ENCODE data around the gene TPTE2. TPM values are rescaled to one million over a fixed set of nuclear protein-coding genes. Genes with fewer than 3 reads are reported as not detected.
"Not testable (repeated sequence)": the region's sequence is repeated elsewhere in the genome, so short reads cannot be mapped to it uniquely, and the experiment has no call there.

The TPTE2 gene
- total and polyA plus RNA-seq, 2 of the 8 experiments (the other 6 are each of a cell fraction or from before 2014, with no cell fraction given), result not detected

- TF ChIP-seq TBP (IDR thresholded peaks at IDR 0.05; ENCODE audit: low read depth, low read length) (no peak), ATF2 (IDR thresholded peaks at IDR 0.05; ENCODE audit: low read length) (no peak), YY1 (IDR thresholded peaks at IDR 0.05; ENCODE audit: low read depth, low read length) (no peak), KDM4A (IDR thresholded peaks at IDR 0.05; ENCODE audit: low read depth, low read length, severe bottlenecking) (no peak), RBBP5 (IDR thresholded peaks at IDR 0.05; ENCODE audit: borderline replicate concordance, low read depth, low read length) (no peak), PHF8 (conservative IDR thresholded peaks at IDR 0.05; ENCODE audit: low read depth, low read length) (no peak), MAFK (IDR thresholded peaks at IDR 0.05; ENCODE audit: low read depth, low read length) (no peak)
Observed at GRCh38 chr13:19519049-19519448, 42.3 kb downstream of the TPTE2 start (continued).

GRCh38 chr13:19507623-19508022, 53.7 kb downstream of the TPTE2 start:
- not testable (repeated sequence) for H2BK15ac ChIP-seq (ENCODE audit: low read length)

More at GRCh38 chr13:19507623-19508022, 53.7 kb downstream of the TPTE2 start:
- WGBS, 2 experiments (ENCODE audit: extremely low coverage in 1 of 2, insufficient coverage in 1 of 2, insufficient read length in 1 of 2, insufficient replicate concordance in 2 of 2, low coverage in 1 of 2, low lambda C conversion rate in 2 of 2, missing lambda C conversion rate in 1 of 2), result 69% methylated on average over 5 of the region's 5 CpGs; no CpG with 5 or more reads in 1 of the 2 experiments
- H3K56ac ChIP-seq (replicated peaks; ENCODE audit: insufficient read length, low read depth, low read length); H4K8ac ChIP-seq (ENCODE audit: extremely low read depth, insufficient read depth, low read length); H3K23me2 ChIP-seq (ENCODE audit: low read depth, low read length); H3K27me3 ChIP-seq (replicated peaks in 1 of 4; ENCODE audit: control insufficient read depth in 3 of 4, extremely low read depth in 1 of 4, insufficient read depth in 3 of 4, low read length in 3 of 4); H4K5ac ChIP-seq (ENCODE audit: insufficient read length, low read depth, low read length); H3K4me1 ChIP-seq (replicated peaks in 1 of 4; ENCODE audit: control insufficient read depth in 3 of 4, insufficient read depth in 4 of 4, low read length in 3 of 4); H2BK120ac ChIP-seq (replicated peaks; ENCODE audit: low read depth, low read length); H2AK5ac ChIP-seq (ENCODE audit: low read depth, low read length); H2BK20ac ChIP-seq (ENCODE audit: low read length); H3K27ac ChIP-seq (ENCODE audit: low read depth, low read length); H3K14ac ChIP-seq (ENCODE audit: insufficient read length); H3K9ac ChIP-seq (replicated peaks in 1 of 4; ENCODE audit: extremely low read depth in 1 of 4, low read depth in 3 of 4, low read length in 3 of 4); POLR2A ChIA-PET (ENCODE audit: partially characterized antibody); H2AFZ ChIP-seq (ENCODE audit: low read length); H3K36me3 ChIP-seq (ENCODE audit: control insufficient read depth in 2 of 4, insufficient read depth in 4 of 4, low read length in 3 of 4); FAIRE-seq; CTCF ChIA-PET (ENCODE audit: partially characterized antibody); H3K4ac ChIP-seq (replicated peaks; ENCODE audit: insufficient read length, low read depth, low read length); H4K20me1 ChIP-seq (replicated peaks in 1 of 2; ENCODE audit: control insufficient read depth in 1 of 2, insufficient read depth in 2 of 2, low read length in 2 of 2); H2BK5ac ChIP-seq (ENCODE audit: low read depth, low read length); H3K18ac ChIP-seq (ENCODE audit: extremely low read depth, low read length); H3K79me2 ChIP-seq (ENCODE audit: control insufficient read depth in 1 of 2, insufficient read depth in 2 of 2, low read length in 2 of 2); H2BK12ac ChIP-seq (ENCODE audit: low read depth, low read length); H3K4me2 ChIP-seq (ENCODE audit: insufficient read depth in 1 of 2, low read depth in 2 of 2, low read length in 2 of 2); H3K79me1 ChIP-seq (ENCODE audit: low read depth, low read length); H3K23ac ChIP-seq (ENCODE audit: insufficient read length); H4K91ac ChIP-seq (replicated peaks; ENCODE audit: insufficient read length, low read length); H3K4me3 ChIP-seq (ENCODE audit: extremely low read depth in 1 of 4, insufficient read depth in 2 of 4, low read depth in 3 of 4, low read length in 4 of 4); DNase-seq (ENCODE audit: low read depth in 1 of 2, low spot score in 2 of 2): not testable (repeated sequence)
- H3K9me3 ChIP-seq (ENCODE audit: insufficient read depth in 2 of 2, low read depth in 1 of 2, low read length in 1 of 2), result peaks cover 0 to 29% of the 10 kb centered on the region in 2 experiments; a peak in 2 of 4 replicates

All from H1 (cell line).